Nephron progenitor cell (in vitro differentiated cells): Measurements from ENCODE around the gene ANAPC2.

Experiments used
- DNase-seq: peaks from one replicate; pipeline ENCODE4 v3.0.0; 2021
- H3K27ac Mint-ChIP-seq: 2 replicates; pipeline ENCODE4 v1.8.0; 2021; ENCODE audit warnings: mild to moderate bottlenecking, moderate library complexity, mixed read lengths
- H3K27me3 Mint-ChIP-seq: 2 replicates; pipeline ENCODE4 v1.8.0; 2021; ENCODE audit warnings: mild to moderate bottlenecking, low read depth, mixed read lengths; ENCODE audit not compliant: poor library complexity
- H3K36me3 Mint-ChIP-seq: 2 replicates; pipeline ENCODE4 v1.8.0; 2021; ENCODE audit warnings: low read depth, mixed read lengths
- H3K4me1 Mint-ChIP-seq: 2 replicates; pipeline ENCODE4 v1.8.0; 2021; ENCODE audit warnings: mixed read lengths
- H3K4me3 Mint-ChIP-seq: 2 replicates; pipeline ENCODE4 v1.8.0; 2021; ENCODE audit warnings: mild to moderate bottlenecking, moderate library complexity, mixed read lengths
- H3K9me3 Mint-ChIP-seq: 2 replicates; pipeline ENCODE4 v1.8.0; 2021; ENCODE audit warnings: mild to moderate bottlenecking, moderate library complexity, mixed read lengths
- TF ChIP-seq, protein P1 (sequence below): fragments of 200-600 bp; sonication (generic); IDR thresholded peaks from 2 replicates; pipeline ENCODE4 v1.5.0; 2021; ENCODE audit warnings: antibody characterized with exemption

The ANAPC2 gene

GRCh38 chr9:137230705-137231371 is 42.5 kb upstream of the ANAPC2 start, which contains the start of gene SLC34A3:
Gene SLC34A3 (plus strand): TSS chr9:137230901. CDS start chr9:137231703, 802 bp downstream.
- no peak within 1 kb of the TSS for H3K27ac Mint-ChIP-seq
- H3K9me3 Mint-ChIP-seq, result no peaks in the 10 kb centered on the region
- H3K36me3 Mint-ChIP-seq, result no peaks in the 10 kb centered on the region
- TF ChIP-seq, protein P1, sequence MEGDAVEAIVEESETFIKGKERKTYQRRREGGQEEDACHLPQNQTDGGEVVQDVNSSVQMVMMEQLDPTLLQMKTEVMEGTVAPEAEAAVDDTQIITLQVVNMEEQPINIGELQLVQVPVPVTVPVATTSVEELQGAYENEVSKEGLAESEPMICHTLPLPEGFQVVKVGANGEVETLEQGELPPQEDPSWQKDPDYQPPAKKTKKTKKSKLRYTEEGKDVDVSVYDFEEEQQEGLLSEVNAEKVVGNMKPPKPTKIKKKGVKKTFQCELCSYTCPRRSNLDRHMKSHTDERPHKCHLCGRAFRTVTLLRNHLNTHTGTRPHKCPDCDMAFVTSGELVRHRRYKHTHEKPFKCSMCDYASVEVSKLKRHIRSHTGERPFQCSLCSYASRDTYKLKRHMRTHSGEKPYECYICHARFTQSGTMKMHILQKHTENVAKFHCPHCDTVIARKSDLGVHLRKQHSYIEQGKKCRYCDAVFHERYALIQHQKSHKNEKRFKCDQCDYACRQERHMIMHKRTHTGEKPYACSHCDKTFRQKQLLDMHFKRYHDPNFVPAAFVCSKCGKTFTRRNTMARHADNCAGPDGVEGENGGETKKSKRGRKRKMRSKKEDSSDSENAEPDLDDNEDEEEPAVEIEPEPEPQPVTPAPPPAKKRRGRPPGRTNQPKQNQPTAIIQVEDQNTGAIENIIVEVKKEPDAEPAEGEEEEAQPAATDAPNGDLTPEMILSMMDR, result no peak
- DNase-seq, result no peak
- H3K27me3 Mint-ChIP-seq, result no peaks in the 10 kb centered on the region
- peaks cover 21% of the 10 kb centered on the region for H3K4me1 Mint-ChIP-seq
- no peak within 1 kb of the TSS for H3K4me3 Mint-ChIP-seq

DNA sequence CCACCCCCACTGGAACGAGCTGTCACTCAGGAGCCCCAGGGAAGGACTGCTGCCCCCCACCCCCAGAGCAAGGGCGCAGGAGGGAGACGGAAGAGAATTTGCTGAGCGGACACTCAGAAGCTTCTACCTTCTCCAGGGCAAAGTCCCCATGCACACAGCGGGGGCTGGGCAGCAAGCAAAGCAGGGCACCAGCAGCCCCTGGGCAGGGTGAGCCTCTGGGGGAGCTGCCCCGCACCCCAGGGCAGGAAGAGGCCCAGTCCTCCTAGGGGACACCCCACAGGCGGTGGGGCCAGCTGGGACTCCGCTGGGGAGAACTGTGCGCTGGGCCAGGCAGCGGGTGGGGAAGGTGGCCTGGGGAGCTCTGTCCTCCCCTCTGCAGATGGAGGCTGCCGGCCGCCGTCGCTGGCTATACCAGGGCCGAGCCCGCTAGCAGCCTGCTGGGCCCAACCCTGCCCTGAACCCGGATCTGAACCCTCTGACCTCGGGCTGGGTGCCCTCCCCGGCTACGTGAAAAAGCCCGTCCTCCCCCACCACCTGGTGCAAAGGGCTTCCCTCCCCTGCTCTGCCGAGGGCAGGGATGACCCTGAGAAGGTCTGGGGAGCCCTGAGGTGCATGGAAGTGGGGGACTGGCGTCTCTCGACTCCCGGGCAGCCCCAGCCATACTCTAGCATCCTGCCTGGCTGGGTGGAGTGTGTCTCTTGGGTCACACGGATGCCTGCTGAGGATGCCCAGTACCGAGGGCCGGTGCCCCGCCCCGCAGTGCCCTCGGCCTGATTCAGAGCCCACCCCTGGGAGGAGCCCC is 41.7 kb upstream of the ANAPC2 start:
- no peak overlapping the region for H3K27ac Mint-ChIP-seq
- TF ChIP-seq, protein P1, result no peak
- H3K36me3 Mint-ChIP-seq, result no peaks in the 10 kb centered on the region
- no peak overlapping the region for H3K4me3 Mint-ChIP-seq
- no peaks in the 10 kb centered on the region for H3K9me3 Mint-ChIP-seq
- no peak for DNase-seq
- peaks cover 20% of the 10 kb centered on the region for H3K4me1 Mint-ChIP-seq
- H3K27me3 Mint-ChIP-seq, result no peaks in the 10 kb centered on the region

- H3K4me3 Mint-ChIP-seq, result no peak overlapping the region
- peaks cover 14% of the 10 kb centered on the region for H3K4me1 Mint-ChIP-seq
- TF ChIP-seq, protein P1, result no peak
- no peaks in the 10 kb centered on the region for H3K9me3 Mint-ChIP-seq
- DNase-seq, result no peak
- no peak overlapping the region for H3K27ac Mint-ChIP-seq
- H3K36me3 Mint-ChIP-seq, result no peaks in the 10 kb centered on the region
- no peaks in the 10 kb centered on the region for H3K27me3 Mint-ChIP-seq
Observed at GRCh38 chr9:137228968-137229896, 40.9 kb upstream of the ANAPC2 start.

- Mint-ChIP-seq H3K4me3 (no peak overlapping the region), H3K4me1 (peaks cover 14% of the 10 kb centered on the region), H3K27me3 (no peaks in the 10 kb centered on the region), H3K36me3 (no peaks in the 10 kb centered on the region), H3K9me3 (no peaks in the 10 kb centered on the region), H3K27ac (no peak overlapping the region)
- no peak for DNase-seq
- TF ChIP-seq, protein P1, result no peak
Observed at GRCh38 chr9:137228506-137228967, 40.2 kb upstream of the ANAPC2 start.

- Mint-ChIP-seq H3K4me1 (peaks cover 14% of the 10 kb centered on the region), H3K4me3 (peak overlapping the region; percentile 46), H3K36me3 (no peaks in the 10 kb centered on the region), H3K27me3 (peaks cover under 1% of the 10 kb centered on the region), H3K9me3 (no peaks in the 10 kb centered on the region), H3K27ac (no peak overlapping the region)
- DNase-seq, result no peak
- TF ChIP-seq, protein P1, result no peak
Observed at GRCh38 chr9:137227853-137228505, 39.6 kb upstream of the ANAPC2 start.
